ENCODE results near the gene ZNF485.
"Not testable (repeated sequence)": the region's sequence is repeated elsewhere in the genome, so short reads cannot be mapped to it uniquely, and the experiment has no call there.

The ZNF485 gene

GRCh38 chr10:43576580-43576979 is 29.7 kb upstream of the ZNF485 start:
- no peak for TF ChIP-seq CTCF (IDR thresholded peaks at IDR 0.05; ENCODE audit: low read depth, low read length)
- TF ChIP-seq EZH2phosphoT487 (IDR thresholded peaks at IDR 0.05; ENCODE audit: low read depth): no peak
- Histone ChIP-seq H3K9me3 (ENCODE audit: insufficient read depth, low read length) (no peaks in the 10 kb centered on the region), H3K4me1 (ENCODE audit: low read length) (no peaks in the 10 kb centered on the region), H2AFZ (ENCODE audit: low read depth, low read length) (no peak overlapping the region), H3K4me3 (ENCODE audit: low read length) (no peak overlapping the region), H3K79me2 (ENCODE audit: low read length) (no peaks in the 10 kb centered on the region), H3K27me3 (ENCODE audit: low read depth, low read length) (no peaks in the 10 kb centered on the region), H4K20me1 (ENCODE audit: insufficient read depth, low read length) (no peaks in the 10 kb centered on the region), H3K4me2 (ENCODE audit: low read length) (no peak overlapping the region), H3K36me3 (replicated peaks; ENCODE audit: low read depth, low read length) (no peaks in the 10 kb centered on the region), H3K27ac (ENCODE audit: low read length) (no peak overlapping the region), H3K9ac (ENCODE audit: low read length) (no peak overlapping the region)

- Histone ChIP-seq H3K9me3 (ENCODE audit: insufficient read depth, low read length) (no peaks in the 10 kb centered on the region), H3K4me2 (ENCODE audit: low read length) (no peak overlapping the region), H3K4me1 (ENCODE audit: low read length) (no peaks in the 10 kb centered on the region), H3K27ac (ENCODE audit: low read length) (no peak overlapping the region), H4K20me1 (ENCODE audit: insufficient read depth, low read length) (no peaks in the 10 kb centered on the region), H3K4me3 (ENCODE audit: low read length) (no peak overlapping the region), H3K27me3 (ENCODE audit: low read depth, low read length) (no peaks in the 10 kb centered on the region), H3K36me3 (replicated peaks; ENCODE audit: low read depth, low read length) (no peaks in the 10 kb centered on the region), H3K79me2 (ENCODE audit: low read length) (no peaks in the 10 kb centered on the region), H2AFZ (ENCODE audit: low read depth, low read length) (no peak overlapping the region), H3K9ac (ENCODE audit: low read length) (no peak overlapping the region)
- TF ChIP-seq CTCF (IDR thresholded peaks at IDR 0.05; ENCODE audit: low read depth, low read length): no peak
- TF ChIP-seq EZH2phosphoT487 (IDR thresholded peaks at IDR 0.05; ENCODE audit: low read depth): no peak
These were observed 22.2 kb upstream of the ZNF485 start for GRCh38 chr10:43584051-43584450.

GRCh38 chr10:43585046-43585445 is 21.2 kb upstream of the ZNF485 start:
- no peaks in the 10 kb centered on the region for H3K27me3 ChIP-seq (ENCODE audit: low read depth, low read length)
- H3K4me1 ChIP-seq (ENCODE audit: low read length): no peaks in the 10 kb centered on the region
- H3K79me2 ChIP-seq (ENCODE audit: low read length): no peaks in the 10 kb centered on the region
- no peak overlapping the region for H3K27ac ChIP-seq (ENCODE audit: low read length)
- no peak overlapping the region for H3K9ac ChIP-seq (ENCODE audit: low read length)
- H3K4me3 ChIP-seq (ENCODE audit: low read length): no peak overlapping the region
- H3K36me3 ChIP-seq (replicated peaks; ENCODE audit: low read depth, low read length): no peaks in the 10 kb centered on the region
- TF ChIP-seq CTCF (IDR thresholded peaks at IDR 0.05; ENCODE audit: low read depth, low read length) (no peak), EZH2phosphoT487 (IDR thresholded peaks at IDR 0.05; ENCODE audit: low read depth) (no peak)
- H3K4me2 ChIP-seq (ENCODE audit: low read length): no peak overlapping the region
- no peak overlapping the region for H2AFZ ChIP-seq (ENCODE audit: low read depth, low read length)
- H4K20me1 ChIP-seq (ENCODE audit: insufficient read depth, low read length): no peaks in the 10 kb centered on the region
- H3K9me3 ChIP-seq (ENCODE audit: insufficient read depth, low read length): no peaks in the 10 kb centered on the region

- no peak overlapping the region for H3K27ac ChIP-seq (ENCODE audit: low read length)
- H3K9ac ChIP-seq (ENCODE audit: low read length): no peak overlapping the region
- H3K4me2 ChIP-seq (ENCODE audit: low read length): no peak overlapping the region
- H3K36me3 ChIP-seq (replicated peaks; ENCODE audit: low read depth, low read length): no peaks in the 10 kb centered on the region
- no peaks in the 10 kb centered on the region for H3K4me1 ChIP-seq (ENCODE audit: low read length)
- TF ChIP-seq EZH2phosphoT487 (IDR thresholded peaks at IDR 0.05; ENCODE audit: low read depth) (no peak), CTCF (IDR thresholded peaks at IDR 0.05; ENCODE audit: low read depth, low read length) (no peak)
- H3K79me2 ChIP-seq (ENCODE audit: low read length): no peaks in the 10 kb centered on the region
- H3K9me3 ChIP-seq (ENCODE audit: insufficient read depth, low read length): no peaks in the 10 kb centered on the region
- no peak overlapping the region for H3K4me3 ChIP-seq (ENCODE audit: low read length)
- no peaks in the 10 kb centered on the region for H3K27me3 ChIP-seq (ENCODE audit: low read depth, low read length)
- no peak overlapping the region for H2AFZ ChIP-seq (ENCODE audit: low read depth, low read length)
- no peaks in the 10 kb centered on the region for H4K20me1 ChIP-seq (ENCODE audit: insufficient read depth, low read length)
These were observed 20.1 kb upstream of the ZNF485 start for GRCh38 chr10:43585981-43586729.

- H2AFZ ChIP-seq (ENCODE audit: low read depth, low read length); H3K9me3 ChIP-seq (ENCODE audit: insufficient read depth, low read length); H3K4me3 ChIP-seq (ENCODE audit: low read length); H3K27ac ChIP-seq (ENCODE audit: low read length); H3K27me3 ChIP-seq (ENCODE audit: low read depth, low read length); H4K20me1 ChIP-seq (ENCODE audit: insufficient read depth, low read length); H3K4me2 ChIP-seq (ENCODE audit: low read length); H3K36me3 ChIP-seq (replicated peaks; ENCODE audit: low read depth, low read length); H3K79me2 ChIP-seq (ENCODE audit: low read length); H3K9ac ChIP-seq (ENCODE audit: low read length); H3K4me1 ChIP-seq (ENCODE audit: low read length): not testable (repeated sequence)
These were observed 19.5 kb upstream of the ZNF485 start for GRCh38 chr10:43586730-43587115.

Measured in OCI-LY3 (cell line).